K562 (cell line): ENCODE measurements around the gene TOX3. TPM values are rescaled to one million over a fixed set of nuclear protein-coding genes. Genes with fewer than 3 reads are reported as not detected.

Source experiments
- ATAC-seq: fragments of 200-7000 bp; cut with Tn5 transposase; 3 replicates; pipeline ENCODE4 v1.9.1; 2020; ENCODE audit warnings: moderate library complexity
- BruUV-seq: library from RNA; stranded (reverse); fragments of 400-500 nt; replicated peaks from 2 replicates; lab custom pipeline; 2021; lab: Mats Ljungman, UMichigan
- CTCF ChIA-PET: fragments of 300-600 bp; formaldehyde crosslinking; extraction: SDS; loops from one replicate; lab custom pipeline; 2021; ENCODE audit warnings: low intra/inter-chr PET ratio; lab: Yijun Ruan, JAX
- POLR2A ChIA-PET: fragments of 300-600, 350-650 bp; sonication (Branson Sonifier 250); formaldehyde crosslinking; extraction: SDS; loops from one replicate; lab custom pipeline; 2021; ENCODE audit warnings: antibody characterized with exemption, inconsistent platforms; lab: Yijun Ruan, JAX
- DNase-seq, 4 experiments: peaks; one replicate each; pipeline versions ENCODE4 v3.0.0 to v3.0.0-alpha.2; 2011 to 2018; ENCODE audit warnings: low spot score in 3 of 4, mixed read lengths in 3 of 4; ENCODE audit errors: extremely low read depth in 1 of 4
- FAIRE-seq: peaks from 2 replicates; lab custom pipeline; 2011; peaks lifted over from hg19 to GRCh38; lab: Jason Lieb, UNC
- H2AFZ ChIP-seq: 2 replicates; pipeline ENCODE4 v1.6.0; 2011; ENCODE audit warnings: low read depth, low read length, control low read depth, inconsistent platforms
- H3K27ac ChIP-seq: fragments of 200-600 bp; 3 replicates; pipeline ENCODE4 v1.8.0; 2011; ENCODE audit warnings: low read depth, mild to moderate bottlenecking, control low read depth, inconsistent platforms, low read length, moderate library complexity, mixed read lengths; ENCODE audit errors: extremely low read depth
- H3K27me3 ChIP-seq, 2 experiments: fragments of 300-600 bp in 1 of 2; 2 replicates in 1 of 2; 3 replicates in 1 of 2; pipeline versions ENCODE4 v1.6.0 to v1.8.0; 2011; ENCODE audit warnings: inconsistent platforms in 2 of 2, low read length in 2 of 2, mild to moderate bottlenecking in 1 of 2, mixed read lengths in 1 of 2, moderate library complexity in 1 of 2; ENCODE audit not compliant: control insufficient read depth in 2 of 2, insufficient read depth in 2 of 2
- H3K36me3 ChIP-seq: fragments of 300-600 bp; 3 replicates; pipeline ENCODE4 v1.8.0; 2011; ENCODE audit warnings: mild to moderate bottlenecking, low read length, inconsistent platforms; ENCODE audit not compliant: control insufficient read depth, insufficient read depth
- H3K4me1 ChIP-seq, 2 experiments: fragments of 200-600 bp in 1 of 2; replicated peaks in 1 of 2; 2 replicates in 1 of 2; 3 replicates in 1 of 2; pipeline versions ENCODE4 v1.5.1 to v1.8.0; 2011; ENCODE audit warnings: inconsistent platforms in 2 of 2, low read length in 2 of 2, mild to moderate bottlenecking in 1 of 2, mixed read lengths in 1 of 2, moderate library complexity in 1 of 2; ENCODE audit not compliant: control insufficient read depth in 2 of 2, insufficient read depth in 2 of 2
- H3K4me2 ChIP-seq: 2 replicates; pipeline ENCODE4 v1.6.1; 2011; ENCODE audit warnings: low read length, control low read depth, inconsistent platforms, mixed read lengths; ENCODE audit not compliant: insufficient read depth
- H3K4me3 ChIP-seq: fragments of 200-600 bp; sonication (generic), shearing (Covaris generic); 2 replicates; pipeline ENCODE4 v1.5.1; 2016; ENCODE audit warnings: control low read depth, inconsistent platforms
- H3K79me2 ChIP-seq: fragments of 200-600 bp; 3 replicates; pipeline ENCODE4 v1.8.0; 2011; ENCODE audit warnings: low read length, inconsistent platforms; ENCODE audit not compliant: control insufficient read depth, insufficient read depth
- H3K9ac ChIP-seq, 2 experiments: 2 replicates each; pipeline versions ENCODE4 v1.6.0 to v1.6.1; 2011; ENCODE audit warnings: low read depth in 2 of 2, low read length in 2 of 2, control low read depth in 1 of 2, inconsistent platforms in 1 of 2, mild to moderate bottlenecking in 1 of 2, mixed read lengths in 1 of 2; ENCODE audit not compliant: insufficient read depth in 1 of 2
- H3K9me1 ChIP-seq: one replicate; pipeline ENCODE4 v1.6.0; 2011; ENCODE audit warnings: inconsistent platforms, mild to moderate bottlenecking, low read length, moderate library complexity; ENCODE audit not compliant: control insufficient read depth, insufficient read depth
- H3K9me3 ChIP-seq: replicated peaks from 2 replicates; pipeline ENCODE4 v1.5.1; 2011; ENCODE audit warnings: low read depth, low read length, inconsistent platforms; ENCODE audit not compliant: control insufficient read depth, insufficient read depth
- H4K20me1 ChIP-seq: replicated peaks from 2 replicates; pipeline ENCODE4 v1.6.1; 2011; ENCODE audit warnings: low read length, inconsistent platforms, mixed read lengths; ENCODE audit not compliant: control insufficient read depth, insufficient read depth
- CHD4 ChIP-seq: fragments of 200-600 bp; sonication (generic); IDR thresholded peaks from 3 replicates; pipeline ENCODE4 v1.6.1; 2012; ENCODE audit warnings: low read depth, mild to moderate bottlenecking, mixed read lengths, low read length, inconsistent platforms; ENCODE audit not compliant: insufficient read depth, insufficient replicate concordance, poor library complexity, severe bottlenecking
- CREM ChIP-seq: IDR thresholded peaks from 2 replicates; pipeline ENCODE4 v1.6.1; 2014; ENCODE audit warnings: antibody characterized with exemption, low read depth
- E2F3 ChIP-seq: fragments of 250-450 bp; sonication (Bioruptor Pico); IDR thresholded peaks from 2 replicates; pipeline ENCODE4 v1.4.0; 2020; ENCODE audit warnings: mild to moderate bottlenecking
- ZMIZ1 ChIP-seq, 2 experiments: fragments of 150-350 bp in 1 of 2; IDR thresholded peaks; 2 replicates each; pipeline ENCODE4 v1.6.1; 2012 to 2016; ENCODE audit warnings: low read depth in 2 of 2, low read length in 2 of 2, mild to moderate bottlenecking in 1 of 2, moderate library complexity in 1 of 2
- WGBS: fragments of 100-300 bp; shearing (Covaris generic); methylation state at CpG from one replicate; pipeline ENCODE4 v1.1.6; 2016; ENCODE audit warnings: low coverage, mixed read lengths; ENCODE audit not compliant: insufficient coverage; ENCODE audit errors: missing lambda C conversion rate; 5-methylcytosine and 5-hydroxymethylcytosine counted together
- in situ Hi-C: fragments of 300-500 bp; cut with MboI; formaldehyde crosslinking; loops from 4 replicates; pipeline ENCODE4 v1.15.0; 2018; ENCODE audit warnings: inconsistent platforms, mixed read lengths
- intact Hi-C: fragments of 100-400 bp; cut with micrococcal nuclease; formaldehyde crosslinking; loops from 2 replicates; pipeline ENCODE4 v1.14.2; 2022
- polyA plus RNA-seq, 8 experiments: library from polyadenylated mRNA; depleted of rRNA in 4 of 8; stranded (reverse) in 5 of 8; unstranded in 3 of 8; fragments of >200 nt; fragmentation: Nextera tagmentation in 2 of 8; fragmentation: Illumina TruSeq in 1 of 8; extraction: Ambion mirVana in 2 of 8; extraction: Trizol in 1 of 8; gene quantifications; 2 replicates each; pipeline versions ENCODE4 v1.2.1 to v1.2.3, GENCODE V29; 2011 to 2014; ENCODE audit warnings: inconsistent platforms in 1 of 8, missing spikeins in 1 of 8
- total RNA-seq, 7 experiments: library from RNA; depleted of rRNA in 6 of 7; stranded (reverse); fragments of >200 nt in 6 of 7; fragmentation: Illumina TruSeq in 2 of 7; extraction: Trizol in 2 of 7; gene quantifications; 2 replicates each; pipeline versions ENCODE4 v1.2.1 to v1.2.3, GENCODE V29; 2011 to 2021; ENCODE audit warnings: low replicate concordance in 1 of 7
- TF ChIP-seq, protein P1 (sequence below), 2 experiments: fragments of 250-450 bp in 1 of 2; fragments of 450-650 bp in 1 of 2; sonication (Bioruptor Pico) in 1 of 2; IDR thresholded peaks; 2 replicates each; pipeline versions ENCODE4 v1.6.1 to v1.8.0; 2016 to 2021; ENCODE audit warnings: mild to moderate bottlenecking in 2 of 2, moderate library complexity in 2 of 2, missing compliant biosample characterization in 1 of 2, missing genetic modification characterization in 1 of 2
- TF ChIP-seq, protein P2 (sequence below): fragments of 450-650 bp; formaldehyde crosslinking; IDR thresholded peaks from 2 replicates; pipeline ENCODE4 v1.4.0; 2020; ENCODE audit warnings: mild to moderate bottlenecking, mixed read lengths

The TOX3 gene
- total and polyA plus RNA-seq, 9 of the 15 experiments (the other 6 are each of a cell fraction or from before 2014, with no cell fraction given), result not detected

- no TSS peak for BruUV-seq
- H3K27me3 ChIP-seq, result no peaks in the 10 kb centered on the region
- no peak overlapping the region for H2AFZ ChIP-seq
- H3K4me3 ChIP-seq, result no peak overlapping the region
- intact Hi-C loops, result no loop called here
- no peaks in the 10 kb centered on the region for H3K4me1 ChIP-seq
- H3K9me3 ChIP-seq, result no peaks in the 10 kb centered on the region
- H3K9me1 ChIP-seq, result no peaks in the 10 kb centered on the region
- H3K27ac ChIP-seq, result no peak overlapping the region
- no peak for FAIRE-seq
- ChIA-PET POLR2A (no interaction called here), CTCF (no interaction called here)
- WGBS, result 0% methylated on average over 2 of the region's 2 CpGs
- H3K9ac ChIP-seq, result no peak overlapping the region
- TF ChIP-seq E2F3 (no peak), ZMIZ1 (IDR thresholded peaks at IDR 0.05; ENCODE audit: low read depth in 2 of 2, low read length in 2 of 2) (no peak), CHD4 (no peak), CREM (no peak)
- TF ChIP-seq, protein P1, sequence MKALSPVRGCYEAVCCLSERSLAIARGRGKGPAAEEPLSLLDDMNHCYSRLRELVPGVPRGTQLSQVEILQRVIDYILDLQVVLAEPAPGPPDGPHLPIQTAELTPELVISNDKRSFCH (CRISPR knock-in tag; IDR thresholded peaks at IDR 0.05), result no peak
- TF ChIP-seq, protein P1 (tag; IDR thresholded peaks at IDR 0.05), result no peak
- TF ChIP-seq, protein P2, sequence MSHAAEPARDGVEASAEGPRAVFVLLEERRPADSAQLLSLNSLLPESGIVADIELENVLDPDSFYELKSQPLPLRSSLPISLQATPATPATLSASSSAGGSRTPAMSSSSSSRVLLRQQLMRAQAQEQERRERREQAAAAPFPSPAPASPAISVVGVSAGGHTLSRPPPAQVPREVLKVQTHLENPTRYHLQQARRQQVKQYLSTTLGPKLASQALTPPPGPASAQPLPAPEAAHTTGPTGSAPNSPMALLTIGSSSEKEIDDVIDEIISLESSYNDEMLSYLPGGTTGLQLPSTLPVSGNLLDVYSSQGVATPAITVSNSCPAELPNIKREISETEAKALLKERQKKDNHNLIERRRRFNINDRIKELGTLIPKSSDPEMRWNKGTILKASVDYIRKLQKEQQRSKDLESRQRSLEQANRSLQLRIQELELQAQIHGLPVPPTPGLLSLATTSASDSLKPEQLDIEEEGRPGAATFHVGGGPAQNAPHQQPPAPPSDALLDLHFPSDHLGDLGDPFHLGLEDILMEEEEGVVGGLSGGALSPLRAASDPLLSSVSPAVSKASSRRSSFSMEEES (CRISPR knock-in tag), result peak; percentile 36
- H3K4me2 ChIP-seq, result no peak overlapping the region
- in situ Hi-C loops, result no loop called here
- DNase-seq, result no peak
- H4K20me1 ChIP-seq, result no peaks in the 10 kb centered on the region
- no peak for ATAC-seq
- no peaks in the 10 kb centered on the region for H3K36me3 ChIP-seq
- H3K79me2 ChIP-seq, result no peaks in the 10 kb centered on the region
These were observed 11.5 kb upstream of the TOX3 start for GRCh38 chr16:52558448-52558847.
